H1 (cell line): ENCODE measurements around the gene PIGH.

Source experiments
- CTCF ChIP-seq, 3 experiments: IDR thresholded peaks; 1 replicate in 2 of 3; 2 replicates in 1 of 3; pipeline versions ENCODE4 v1.5.1 to v1.6.1; 2011; ENCODE audit warnings: low read length in 3 of 3, mild to moderate bottlenecking in 3 of 3, inconsistent platforms in 2 of 3, low read depth in 1 of 3, moderate library complexity in 1 of 3; ENCODE audit not compliant: insufficient read depth in 1 of 3; ENCODE audit errors: control extremely low read depth in 1 of 3
- SIRT6 ChIP-seq: IDR thresholded peaks from one replicate; pipeline ENCODE4 v1.7.1; 2012; ENCODE audit warnings: low read length, inconsistent platforms

- TF ChIP-seq CTCF (IDR thresholded peaks at IDR 0.05; ENCODE audit: control extremely low read depth in 1 of 3, insufficient read depth in 1 of 3, low read depth in 1 of 3, low read length in 3 of 3) (no peak), SIRT6 (no peak)
These were observed 36.4 kb upstream of the PIGH start for GRCh38 chr14:67636361-67636919.
